ENCODE measurements around the gene VPS13D.
A peak's percentile ranks its signal among the peaks of the same experiment; 100 is the strongest.
"Not testable (repeated sequence)": the region's sequence is repeated elsewhere in the genome, so short reads cannot be mapped to it uniquely, and the experiment has no call there.

The VPS13D gene

DNA sequence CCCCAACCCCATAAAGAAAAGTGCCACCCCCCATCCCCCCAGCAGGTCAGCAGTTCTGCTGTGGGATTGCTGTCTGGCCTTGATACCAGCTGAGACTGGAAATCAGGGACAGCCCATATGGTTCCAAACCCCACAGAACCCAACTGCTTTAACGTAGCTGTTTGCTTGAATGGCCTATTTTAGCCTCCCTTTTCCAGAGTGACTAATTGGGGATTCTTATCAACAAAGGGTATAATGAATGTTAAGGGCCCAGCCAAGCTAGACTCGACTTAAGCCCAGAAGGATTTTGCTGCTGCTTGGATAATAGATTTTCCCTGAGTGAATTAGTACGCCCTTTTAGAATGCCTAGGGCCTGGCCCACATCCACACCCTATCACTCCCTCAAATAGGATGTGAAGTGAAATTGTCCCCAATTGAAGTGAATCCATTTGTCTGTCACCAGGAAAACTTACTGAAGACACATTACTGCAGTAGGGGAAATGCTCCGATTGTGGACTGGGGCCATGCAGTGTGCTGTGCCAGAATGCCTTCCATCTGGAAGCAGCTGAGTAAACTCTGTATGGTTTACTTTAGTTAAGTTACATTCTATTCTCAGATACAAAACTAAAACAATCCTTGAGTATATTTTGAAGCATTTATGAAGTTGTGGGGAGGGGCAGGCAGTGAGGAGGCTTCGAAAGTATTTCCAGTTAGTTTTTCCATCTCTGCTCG is 231.2 kb downstream of the VPS13D start:
- ATAC-seq (replicated peaks) (no peak), DNase-seq (no peak)
- Mint-ChIP-seq H3K9me3 (no peaks in the 10 kb centered on the region), H3K4me3 (no peak overlapping the region), H3K4me1 (peaks cover 12 to 35% of the 10 kb centered on the region in 2 donors), H3K27ac (peak overlapping the region; percentile 65), H3K36me3 (peaks cover 46 to 72% of the 10 kb centered on the region in 2 donors), H3K27me3 (no peaks in the 10 kb centered on the region)

DNA sequence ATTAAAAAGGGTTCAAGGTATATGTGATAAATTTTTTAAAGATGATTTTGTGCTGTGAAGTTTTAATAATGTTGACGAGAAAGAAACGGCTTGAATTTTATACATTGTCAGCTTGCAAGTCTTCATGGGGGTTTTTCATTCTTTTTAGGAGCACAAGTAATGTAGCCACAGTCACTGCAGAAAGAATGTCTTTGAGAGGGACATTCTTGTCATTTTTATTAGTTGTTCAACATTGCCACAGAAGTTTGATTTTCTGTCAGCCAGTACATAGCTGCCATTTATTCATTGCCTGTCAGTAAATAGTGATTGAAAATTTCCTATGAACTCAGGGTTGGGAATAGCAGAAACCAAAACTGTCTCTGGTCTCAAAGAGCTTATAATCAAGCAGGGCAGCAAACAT is 231.9 kb downstream of the VPS13D start:
- peaks cover 44 to 68% of the 10 kb centered on the region in 2 donors for H3K36me3 Mint-ChIP-seq
- H3K27me3 Mint-ChIP-seq, result no peaks in the 10 kb centered on the region
- H3K27ac Mint-ChIP-seq, result no peak overlapping the region
- H3K9me3 Mint-ChIP-seq, result no peaks in the 10 kb centered on the region
- DNase-seq, result no peak
- no peak overlapping the region for H3K4me3 Mint-ChIP-seq
- no peak for ATAC-seq (replicated peaks)
- peaks cover 14 to 33% of the 10 kb centered on the region in 2 donors for H3K4me1 Mint-ChIP-seq

- no peaks in the 10 kb centered on the region for H3K9me3 Mint-ChIP-seq
- peaks cover 20 to 34% of the 10 kb centered on the region in 2 donors for H3K4me1 Mint-ChIP-seq
- H3K4me3 Mint-ChIP-seq, result no peak overlapping the region
- DNase-seq, result no peak
- ATAC-seq (replicated peaks), result no peak
- H3K27ac Mint-ChIP-seq, result peak overlapping the region; percentile 76
- H3K27me3 Mint-ChIP-seq, result no peaks in the 10 kb centered on the region
- peaks cover 45 to 69% of the 10 kb centered on the region in 2 donors for H3K36me3 Mint-ChIP-seq
These were observed 232.8 kb downstream of the VPS13D start for GRCh38 chr1:12462586-12462985.

DNA sequence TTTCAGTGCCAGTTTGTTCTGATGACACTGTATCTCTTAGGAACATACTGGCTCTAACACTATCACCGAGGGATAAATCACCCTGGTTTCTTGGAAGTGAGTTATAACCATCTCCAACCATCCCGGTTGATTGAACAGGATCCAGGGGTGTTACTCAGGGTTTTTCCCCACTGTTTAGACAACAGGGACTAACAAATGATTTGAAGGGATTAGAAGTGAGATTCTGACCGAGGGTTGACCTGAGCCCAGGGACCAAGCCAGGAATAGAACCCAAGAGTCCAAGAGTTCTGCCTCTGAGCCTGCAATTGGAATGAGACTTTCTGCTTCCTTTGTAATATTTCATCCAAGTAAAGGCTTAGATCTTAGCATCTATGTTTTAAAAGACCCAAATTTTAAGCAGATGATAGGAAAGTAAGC is 234.2 kb downstream of the VPS13D start:
- Mint-ChIP-seq H3K36me3 (peaks cover 44 to 73% of the 10 kb centered on the region in 2 donors), H3K4me3 (no peak overlapping the region), H3K4me1 (peaks cover 26 to 45% of the 10 kb centered on the region in 2 donors), H3K27ac (no peak overlapping the region), H3K27me3 (no peaks in the 10 kb centered on the region), H3K9me3 (no peaks in the 10 kb centered on the region)
- DNase-seq, result no peak
- no peak for ATAC-seq (replicated peaks)

DNA sequence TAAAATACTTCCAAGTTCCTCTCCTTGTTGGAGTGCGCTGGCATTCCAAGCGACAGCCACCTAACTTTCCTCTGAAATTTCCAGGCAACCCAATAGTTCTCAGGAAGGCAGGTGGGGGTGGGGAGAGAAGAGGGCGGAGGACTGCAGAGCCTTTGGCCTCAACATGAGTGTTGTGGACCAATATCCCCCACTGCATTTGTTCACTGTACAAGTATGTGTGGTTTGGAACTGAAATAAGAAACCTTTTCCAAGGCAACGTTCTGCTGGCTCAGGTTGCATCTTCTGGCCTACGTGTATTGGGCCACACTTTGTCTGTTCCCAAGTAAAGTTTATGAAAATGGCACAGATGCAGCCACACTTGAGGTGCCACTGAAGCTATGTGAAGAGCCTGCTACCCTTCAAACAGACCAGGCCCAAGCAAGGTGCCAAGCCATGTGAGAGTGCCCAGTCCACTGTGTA is 234.8 kb downstream of the VPS13D start:
- H3K4me3 Mint-ChIP-seq, result no peak overlapping the region
- H3K27me3 Mint-ChIP-seq, result no peaks in the 10 kb centered on the region
- H3K9me3 Mint-ChIP-seq, result no peaks in the 10 kb centered on the region
- ATAC-seq (replicated peaks) (no peak), DNase-seq (no peak)
- H3K4me1 Mint-ChIP-seq, result peaks cover 26 to 49% of the 10 kb centered on the region in 2 donors
- H3K27ac Mint-ChIP-seq, result no peak overlapping the region
- peaks cover 42 to 70% of the 10 kb centered on the region in 2 donors for H3K36me3 Mint-ChIP-seq

DNA sequence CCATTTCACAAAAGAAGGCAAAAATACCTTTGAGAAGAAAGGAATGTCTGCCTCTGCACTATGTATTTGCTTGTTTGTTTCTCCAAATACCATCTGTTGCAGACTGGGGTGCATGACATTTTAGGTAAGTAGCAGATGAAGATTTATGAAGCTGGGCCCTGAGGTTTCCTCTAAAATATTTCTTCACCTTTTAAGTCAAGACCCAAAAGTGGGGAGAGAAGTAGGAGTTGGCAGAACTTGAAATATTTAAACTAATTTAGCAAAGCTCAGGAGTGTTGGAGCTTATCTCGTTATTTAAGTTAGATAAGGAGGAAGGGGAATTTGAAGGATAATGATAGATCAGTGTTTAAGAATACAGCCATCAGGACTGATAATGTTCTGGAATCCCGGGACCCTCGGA is 235.3 kb downstream of the VPS13D start:
- no peak for DNase-seq
- Mint-ChIP-seq H3K27ac (no peak overlapping the region), H3K9me3 (no peaks in the 10 kb centered on the region), H3K4me3 (no peak overlapping the region), H3K27me3 (no peaks in the 10 kb centered on the region), H3K4me1 (peaks cover 29 to 54% of the 10 kb centered on the region in 2 donors), H3K36me3 (peaks cover 39 to 66% of the 10 kb centered on the region in 2 donors)
- no peak for ATAC-seq (replicated peaks)

GRCh38 chr1:12466816-12467215 is 237.0 kb downstream of the VPS13D start:
- Mint-ChIP-seq H3K27me3 (no peaks in the 10 kb centered on the region), H3K4me1 (peaks cover 32 to 66% of the 10 kb centered on the region in 2 donors), H3K27ac (peak overlapping the region; percentile 96), H3K4me3 (peak overlapping the region; percentile 35 to 41), H3K36me3 (peaks cover 29 to 57% of the 10 kb centered on the region in 2 donors), H3K9me3 (no peaks in the 10 kb centered on the region)
- DNase-seq, result no peak
- ATAC-seq (replicated peaks), result peak; percentile 74 to 81

DNA sequence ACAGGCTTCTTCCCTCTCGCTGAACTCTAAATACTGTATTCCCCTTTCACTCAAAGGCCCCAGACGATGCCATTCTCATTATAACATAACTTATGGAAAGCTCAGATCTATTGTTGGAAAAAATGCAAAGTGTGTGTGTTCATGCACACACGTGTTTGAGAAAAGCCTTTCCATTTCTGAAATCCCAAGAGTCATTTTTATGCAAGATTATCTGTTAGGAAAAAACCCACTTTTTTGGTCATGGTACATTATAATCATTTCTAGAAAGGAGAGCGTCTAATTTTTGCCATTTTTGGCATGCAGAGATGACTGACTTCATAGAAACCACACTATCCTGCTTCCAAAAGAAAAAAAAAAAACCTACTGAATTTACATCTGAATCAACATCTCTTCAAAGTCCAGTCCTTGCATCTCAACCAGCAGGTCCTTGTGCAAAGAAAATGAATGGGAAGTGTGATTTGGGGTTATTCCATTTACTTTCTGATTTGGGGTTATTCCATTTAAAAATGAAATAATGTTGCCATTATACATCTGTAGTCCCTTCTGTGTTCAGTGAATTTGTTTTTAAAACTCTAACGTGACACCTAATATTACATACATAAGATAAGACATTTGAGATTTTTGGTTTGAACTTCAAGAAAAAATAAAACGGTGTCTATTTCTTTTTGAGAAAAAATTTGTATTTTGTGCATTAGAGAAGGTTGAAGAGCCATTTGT is 237.9 kb downstream of the VPS13D start:
- Mint-ChIP-seq H3K27me3 (no peaks in the 10 kb centered on the region), H3K27ac (peak overlapping the region; percentile 96), H3K9me3 (no peaks in the 10 kb centered on the region), H3K4me3 (peak overlapping the region; percentile 35 to 37), H3K4me1 (peaks cover 39 to 74% of the 10 kb centered on the region in 2 donors), H3K36me3 (peaks cover 28 to 59% of the 10 kb centered on the region in 2 donors)
- no peak for DNase-seq
- ATAC-seq (replicated peaks), result peak; percentile 79 to 81

DNA sequence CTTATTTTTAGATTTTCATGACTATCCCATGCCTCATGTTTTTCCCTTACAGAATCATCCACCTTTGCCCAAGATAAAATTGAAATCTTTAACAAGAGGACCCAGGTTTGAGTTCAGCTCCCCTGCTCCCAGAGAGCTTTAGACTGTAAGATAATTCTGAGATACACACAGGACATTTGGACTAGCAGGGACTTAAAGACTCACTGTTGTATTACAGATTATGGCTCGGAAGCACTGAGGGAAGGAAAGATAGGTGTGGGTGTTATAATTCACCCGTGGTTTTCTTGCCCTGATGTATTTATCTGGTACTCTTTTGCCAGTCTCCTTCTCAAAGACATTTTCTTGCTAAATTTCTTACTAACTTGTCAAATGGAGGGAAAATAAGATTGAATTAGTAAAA is 238.5 kb downstream of the VPS13D start:
- peak overlapping the region; percentile 96 for H3K27ac Mint-ChIP-seq
- DNase-seq, result no peak
- peaks cover 40 to 74% of the 10 kb centered on the region in 2 donors for H3K4me1 Mint-ChIP-seq
- no peak for ATAC-seq (replicated peaks)
- H3K27me3 Mint-ChIP-seq, result no peaks in the 10 kb centered on the region
- no peak overlapping the region for H3K4me3 Mint-ChIP-seq
- H3K36me3 Mint-ChIP-seq, result peaks cover 26 to 59% of the 10 kb centered on the region in 2 donors
- H3K9me3 Mint-ChIP-seq, result no peaks in the 10 kb centered on the region

GRCh38 chr1:12469493-12469892 is 239.7 kb downstream of the VPS13D start:
- DNase-seq (no peak), ATAC-seq (replicated peaks) (no peak)
- Mint-ChIP-seq H3K4me1 (peaks cover 47 to 83% of the 10 kb centered on the region in 2 donors), H3K27ac (peak overlapping the region; percentile 14), H3K9me3 (no peaks in the 10 kb centered on the region), H3K27me3 (no peaks in the 10 kb centered on the region), H3K36me3 (peaks cover 25 to 62% of the 10 kb centered on the region in 2 donors), H3K4me3 (no peak overlapping the region)

GRCh38 chr1:12469990-12470389 is 240.2 kb downstream of the VPS13D start:
- DNase-seq (no peak), ATAC-seq (replicated peaks) (no peak)
- Mint-ChIP-seq H3K27me3 (no peaks in the 10 kb centered on the region), H3K4me3 (no peak overlapping the region), H3K4me1 (peaks cover 45 to 83% of the 10 kb centered on the region in 2 donors), H3K9me3 (no peaks in the 10 kb centered on the region), H3K27ac (peak overlapping the region; percentile 25), H3K36me3 (peaks cover 23 to 62% of the 10 kb centered on the region in 2 donors)

- DNase-seq; H3K9me3 Mint-ChIP-seq; ATAC-seq (replicated peaks); H3K27me3 Mint-ChIP-seq; H3K4me3 Mint-ChIP-seq: not testable (repeated sequence)
- peak overlapping the region; percentile 65 for H3K27ac Mint-ChIP-seq
- H3K36me3 Mint-ChIP-seq, result peaks cover 15 to 54% of the 10 kb centered on the region in 2 donors
- H3K4me1 Mint-ChIP-seq, result peaks cover 47 to 83% of the 10 kb centered on the region in 2 donors
These were observed 241.1 kb downstream of the VPS13D start for GRCh38 chr1:12470916-12471315.

DNA sequence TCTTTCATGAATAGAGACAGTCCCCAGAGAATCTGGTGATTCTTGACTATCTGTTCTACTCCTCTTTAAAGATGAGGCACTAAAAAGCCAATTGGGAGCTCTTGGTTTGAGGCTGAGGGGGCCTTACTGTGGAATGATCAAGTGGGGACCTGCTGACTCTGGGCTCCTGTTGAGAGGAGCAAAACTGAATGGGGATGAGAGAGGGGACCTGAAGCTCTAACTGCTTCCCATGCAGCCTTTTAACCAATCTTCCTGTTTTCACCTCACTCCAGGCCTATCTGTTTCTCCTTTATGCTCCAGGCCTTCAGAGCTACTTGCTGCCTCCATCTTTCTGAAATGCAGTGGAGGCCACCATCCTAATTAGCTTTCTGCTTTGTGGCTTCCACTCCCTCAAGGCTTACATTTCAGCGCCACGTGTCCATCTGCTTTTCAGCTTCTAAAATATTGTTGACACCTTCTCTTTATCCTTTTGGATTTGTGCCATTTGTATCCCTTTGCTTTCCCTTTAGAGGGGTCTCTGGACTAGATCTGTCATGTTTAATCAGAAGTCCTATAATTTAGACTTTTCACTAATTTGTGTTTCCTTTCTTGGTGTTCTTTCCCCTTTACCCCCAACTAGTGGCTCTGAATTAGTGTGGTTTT is 242.4 kb downstream of the VPS13D start:
- H3K27me3 Mint-ChIP-seq, result no peaks in the 10 kb centered on the region
- peak overlapping the region; percentile 96 for H3K27ac Mint-ChIP-seq
- no peak for ATAC-seq (replicated peaks)
- DNase-seq, result no peak
- H3K4me3 Mint-ChIP-seq, result peak overlapping the region; percentile 34 to 61
- peaks cover 16 to 57% of the 10 kb centered on the region in 2 donors for H3K36me3 Mint-ChIP-seq
- peaks cover 52 to 90% of the 10 kb centered on the region in 2 donors for H3K4me1 Mint-ChIP-seq
- H3K9me3 Mint-ChIP-seq, result no peaks in the 10 kb centered on the region

DNA sequence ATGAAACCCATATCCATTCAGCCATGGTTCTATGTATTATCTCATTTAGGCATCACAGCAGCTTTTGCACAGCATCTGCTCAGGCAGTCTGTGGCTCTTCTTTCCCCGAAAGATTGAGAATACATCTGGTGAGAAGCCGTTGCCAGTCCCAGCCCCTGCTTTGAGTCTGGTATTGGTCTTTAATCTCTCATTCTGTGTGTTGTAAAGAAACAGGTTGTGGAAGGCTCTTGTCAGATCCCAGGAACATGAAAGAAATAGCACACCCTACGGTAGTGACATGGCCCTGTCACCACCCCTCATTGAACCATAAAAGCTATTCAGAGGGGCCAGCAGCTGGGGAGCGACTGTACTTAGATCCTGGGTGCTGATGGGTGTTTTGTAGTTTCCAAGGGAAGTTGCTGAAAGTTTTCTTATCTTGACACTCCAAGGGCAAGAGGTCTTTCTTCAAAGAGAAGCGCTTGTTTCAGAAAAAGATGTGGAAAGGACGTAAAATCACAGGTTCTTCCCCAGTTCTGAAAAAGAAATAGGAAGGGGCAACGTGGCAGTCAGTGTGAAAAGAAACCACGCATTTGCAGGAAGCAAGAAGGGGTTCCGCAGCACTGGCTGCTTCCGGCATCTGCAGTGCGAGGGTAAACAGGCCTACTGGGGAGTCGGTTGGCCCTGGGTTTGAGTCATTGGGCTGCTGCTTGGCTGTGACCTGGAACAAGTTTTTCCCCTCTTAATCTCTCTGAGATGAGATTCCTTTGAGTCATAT is 243.1 kb downstream of the VPS13D start:
- peak overlapping the region; percentile 33 to 61 for H3K4me3 Mint-ChIP-seq
- peak; percentile 79 for DNase-seq
- no peaks in the 10 kb centered on the region for H3K9me3 Mint-ChIP-seq
- peaks cover 53 to 90% of the 10 kb centered on the region in 2 donors for H3K4me1 Mint-ChIP-seq
- H3K36me3 Mint-ChIP-seq, result peaks cover 22 to 57% of the 10 kb centered on the region in 2 donors
- H3K27me3 Mint-ChIP-seq, result no peaks in the 10 kb centered on the region
- ATAC-seq (replicated peaks), result peak; percentile 87 to 90
- H3K27ac Mint-ChIP-seq, result peak overlapping the region; percentile 96

Measured in stimulated activated naive B cell treated with anti-CD40 and anti-IgM and Interleukin-4, amounts not matched to agents 10 μg/mL and 1 μg/mL and 100 μg/mL, for 72 hours (primary cell).